MM.1S (cell line): ENCODE results near the gene WDR38.

Experiments
- DNase-seq: peaks from one replicate; pipeline ENCODE4 v3.0.0-alpha.2; 2015
- H2AFZ ChIP-seq: fragments of 300-600 bp; sonication (generic); 2 replicates; pipeline ENCODE4 v1.6.0; 2016; ENCODE audit warnings: antibody characterized with exemption, low read length
- H3F3A ChIP-seq: fragments of 300-600 bp; sonication (generic); 2 replicates; pipeline ENCODE4 v1.6.1; 2016; ENCODE audit warnings: mild to moderate bottlenecking, antibody characterized with exemption, low read length, moderate library complexity, mixed read lengths; ENCODE audit not compliant: insufficient read depth
- H3K27ac ChIP-seq: fragments of 300-600 bp; sonication (generic); 2 replicates; pipeline ENCODE4 v1.5.1; 2016; ENCODE audit warnings: mild to moderate bottlenecking, low read length
- H3K27me3 ChIP-seq: fragments of 300-600 bp; sonication (generic); replicated peaks from 2 replicates; pipeline ENCODE4 v1.6.0; 2016; ENCODE audit warnings: low read length; ENCODE audit not compliant: insufficient read depth
- H3K36me3 ChIP-seq: fragments of 300-600 bp; sonication (generic); replicated peaks from 2 replicates; pipeline ENCODE4 v1.6.1; 2016; ENCODE audit warnings: mild to moderate bottlenecking, low read length, mixed read lengths; ENCODE audit not compliant: insufficient read depth
- H3K4me1 ChIP-seq: fragments of 300-600 bp; sonication (generic); 2 replicates; pipeline ENCODE4 v1.6.1; 2016; ENCODE audit warnings: low read length, mixed read lengths
- H3K4me2 ChIP-seq: fragments of 300-600 bp; sonication (generic); 2 replicates; pipeline ENCODE4 v1.6.0; 2016; ENCODE audit warnings: low read depth, low read length
- H3K4me3 ChIP-seq: fragments of 300-600 bp; sonication (generic); 2 replicates; pipeline ENCODE4 v1.5.1; 2016; ENCODE audit warnings: low read length, mixed read lengths
- H3K79me2 ChIP-seq: fragments of 300-600 bp; sonication (generic); 2 replicates; pipeline ENCODE4 v1.6.1; 2016; ENCODE audit warnings: mixed run types, low read length, mixed read lengths
- H3K9ac ChIP-seq: fragments of 300-600 bp; sonication (generic); 2 replicates; pipeline ENCODE4 v1.6.1; 2016; ENCODE audit warnings: low read length, mixed read lengths
- H3K9me2 ChIP-seq: fragments of 300-600 bp; sonication (generic); replicated peaks from 2 replicates; pipeline ENCODE4 v1.6.1; 2016; ENCODE audit warnings: mild to moderate bottlenecking, low read length, mixed read lengths; ENCODE audit not compliant: insufficient read depth
- H3K9me3 ChIP-seq: fragments of 300-600 bp; sonication (generic); replicated peaks from 2 replicates; pipeline ENCODE4 v1.6.1; 2016; ENCODE audit warnings: mild to moderate bottlenecking, low read length, mixed read lengths; ENCODE audit not compliant: insufficient read depth
- H4K20me1 ChIP-seq: fragments of 300-600 bp; sonication (generic); 2 replicates; pipeline ENCODE4 v1.6.1; 2016; ENCODE audit warnings: mild to moderate bottlenecking, low read length, moderate library complexity, mixed read lengths; ENCODE audit not compliant: insufficient read depth
- CTCF ChIP-seq: fragments of 300-600 bp; sonication (generic); IDR thresholded peaks from 2 replicates; pipeline ENCODE4 v1.5.1; 2016; ENCODE audit warnings: antibody characterized with exemption, low read length, mixed read lengths
- EZH2 ChIP-seq: fragments of 300-600 bp; sonication (generic); optimal IDR thresholded peaks from 2 replicates; pipeline ENCODE3; 2017; ENCODE audit warnings: low read depth, mild to moderate bottlenecking, antibody characterized with exemption, low read length, mixed read lengths
- EZH2phosphoT487 ChIP-seq: fragments of 300-600 bp; sonication (generic); IDR thresholded peaks from 2 replicates; pipeline ENCODE4 v1.6.1; 2018; ENCODE audit warnings: antibody characterized with exemption, low read length

Gene WDR38

DNA sequence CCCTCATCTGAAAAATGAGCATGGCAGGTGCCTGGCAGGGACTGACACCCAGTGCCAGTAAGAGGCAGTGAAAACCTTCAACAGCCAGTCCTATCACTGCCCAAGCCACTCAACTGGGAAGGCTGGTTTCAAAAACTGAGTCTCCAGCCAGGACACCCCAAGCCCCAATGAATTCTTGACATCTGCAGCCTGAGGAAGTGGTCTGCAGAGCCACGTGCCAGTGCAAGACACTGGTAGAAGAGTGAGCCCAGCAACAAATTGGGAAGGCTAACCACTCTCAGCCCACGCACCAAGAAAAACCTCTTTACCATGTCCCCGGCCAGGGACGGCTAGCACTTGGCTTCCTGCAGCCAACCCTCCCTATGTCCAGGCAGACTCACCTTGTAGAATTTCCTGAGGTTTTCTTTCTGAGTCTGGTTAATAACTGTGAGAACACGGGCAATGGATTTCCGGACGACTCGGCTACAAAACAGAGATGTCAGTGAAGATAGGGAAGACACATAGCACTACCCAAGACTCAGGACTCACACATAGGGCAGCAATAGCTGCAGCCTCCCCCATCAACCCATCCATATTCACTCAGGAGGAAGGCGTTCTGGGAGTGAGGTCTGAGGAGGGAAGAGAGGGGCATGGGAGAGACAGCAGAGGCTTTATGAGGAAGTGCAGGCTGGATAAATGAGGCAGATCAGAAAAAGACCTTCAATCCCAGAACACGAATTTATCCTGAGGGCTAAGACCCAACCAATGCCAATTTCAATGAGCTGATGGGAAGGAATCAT lies 6.7 kb downstream of the WDR38 start:
- Histone ChIP-seq H3K4me2 (peak overlapping the region; percentile 92), H3K9me2 (no peaks in the 10 kb centered on the region), H3K79me2 (peaks cover 37% of the 10 kb centered on the region), H4K20me1 (peaks cover 43% of the 10 kb centered on the region), H3K36me3 (peaks cover 20% of the 10 kb centered on the region), H3K9me3 (no peaks in the 10 kb centered on the region), H3K27me3 (no peaks in the 10 kb centered on the region), H3K9ac (peak overlapping the region; percentile 95), H2AFZ (no peak overlapping the region), H3F3A (peaks cover 68% of the 10 kb centered on the region), H3K27ac (no peak overlapping the region), H3K4me1 (peaks cover 10% of the 10 kb centered on the region; the same call in 1 of the 2 replicates), H3K4me3 (peak overlapping the region; percentile 87)
- DNase-seq = no peak
- TF ChIP-seq EZH2 = no peak
- TF ChIP-seq CTCF = no peak
- no peak for TF ChIP-seq EZH2phosphoT487

- H4K20me1 ChIP-seq = peaks cover 43% of the 10 kb centered on the region
- H3K27ac ChIP-seq = peak overlapping the region; percentile 80; the same call in 1 of the 2 replicates
- no peaks in the 10 kb centered on the region for H3K27me3 ChIP-seq
- H2AFZ ChIP-seq = no peak overlapping the region
- no peaks in the 10 kb centered on the region for H3K9me3 ChIP-seq
- peak overlapping the region; percentile 87 for H3K4me3 ChIP-seq
- H3F3A ChIP-seq = peaks cover 60% of the 10 kb centered on the region
- peak overlapping the region; percentile 92 for H3K4me2 ChIP-seq
- H3K9me2 ChIP-seq = no peaks in the 10 kb centered on the region
- peaks cover 37% of the 10 kb centered on the region for H3K79me2 ChIP-seq
- peaks cover 10% of the 10 kb centered on the region; the same call in 1 of the 2 replicates for H3K4me1 ChIP-seq
- peak overlapping the region; percentile 95 for H3K9ac ChIP-seq
- no peak for DNase-seq
- H3K36me3 ChIP-seq = peaks cover 20% of the 10 kb centered on the region
- TF ChIP-seq CTCF (no peak), EZH2 (no peak), EZH2phosphoT487 (no peak)
Measured at GRCh38 chr9:124860582-124861341, 7.5 kb downstream of the WDR38 start.

DNA sequence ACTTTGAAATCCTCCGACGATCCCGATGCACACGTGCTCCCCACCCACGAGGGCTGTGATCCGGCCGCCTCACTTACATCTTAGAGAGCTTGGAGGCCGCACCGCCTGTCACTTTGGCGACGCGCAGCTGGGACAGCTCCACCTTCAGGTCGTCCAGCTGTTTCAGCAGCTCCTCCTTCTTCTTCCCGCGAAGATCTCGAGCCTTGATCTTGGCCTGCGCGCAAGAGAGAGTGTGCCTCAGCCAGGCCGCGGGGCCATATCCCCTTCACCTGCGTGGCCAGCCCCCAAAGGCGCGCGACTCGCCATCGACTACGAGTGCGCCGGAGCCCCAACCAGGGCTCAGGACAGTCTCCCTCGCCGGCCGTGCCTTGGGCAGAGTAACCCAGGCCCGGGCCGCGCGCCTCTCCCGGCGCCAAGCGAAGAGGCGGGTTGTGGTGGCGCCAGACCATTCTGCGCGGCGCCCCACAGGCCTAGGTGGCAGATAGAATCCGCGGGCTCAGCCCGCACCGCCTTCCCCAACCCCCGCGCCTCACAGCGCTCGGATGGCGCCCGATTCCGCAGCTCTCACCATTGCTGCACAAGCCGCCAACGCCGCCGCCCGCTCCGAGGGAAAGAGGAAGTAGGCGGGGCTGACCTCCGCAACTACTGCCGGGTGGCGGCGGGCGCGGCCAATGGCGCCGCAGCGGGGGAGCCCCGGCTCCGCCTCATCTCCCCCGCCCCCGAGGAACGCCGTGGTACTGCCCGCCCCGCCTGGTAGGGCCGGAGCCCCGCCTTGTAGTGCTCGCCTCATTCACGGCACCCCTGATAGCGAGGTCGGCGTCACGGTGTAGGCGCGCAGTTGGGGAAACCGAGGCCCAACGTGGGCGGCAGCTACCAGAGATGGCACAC lies 8.3 kb downstream of the WDR38 start, which contains the start of the genes ARPC5L and RPL35:
Gene ARPC5L (plus strand): TSS at position 789 of the 888 bp plus-strand sequence. CDS start 7,161 bp downstream, outside the sequence.
Gene RPL35 (minus strand): TSS at position 616 of the 888 bp plus-strand sequence. CDS start 45 bp downstream, at position 571.
- Histone ChIP-seq H3K36me3 (peaks cover 20% of the 10 kb centered on the region), H2AFZ (peak within 1 kb of the TSS; percentile 69)

More for the DNA sequence above, 8.3 kb downstream of the WDR38 start, which contains the start of the genes ARPC5L and RPL35:
- Histone ChIP-seq H3K4me2 (peak within 1 kb of the TSS; percentile 92), H3K9ac (peak within 1 kb of the TSS; percentile 95), H3K27me3 (no peaks in the 10 kb centered on the region), H3K79me2 (peaks cover 37% of the 10 kb centered on the region), H4K20me1 (peaks cover 43% of the 10 kb centered on the region), H3K27ac (peak within 1 kb of the TSS; percentile 80), H3K4me1 (peaks cover 10% of the 10 kb centered on the region; the same call in 1 of the 2 replicates), H3K9me3 (no peaks in the 10 kb centered on the region), H3F3A (peaks cover 54% of the 10 kb centered on the region), H3K9me2 (no peaks in the 10 kb centered on the region), H3K4me3 (peak within 1 kb of the TSS; percentile 87)
- DNase-seq = peak; percentile 96
- TF ChIP-seq EZH2 (no peak), EZH2phosphoT487 (no peak), CTCF (peak; percentile 37)
